Measurements from ENCODE around the gene RAPGEF4.

DNA sequence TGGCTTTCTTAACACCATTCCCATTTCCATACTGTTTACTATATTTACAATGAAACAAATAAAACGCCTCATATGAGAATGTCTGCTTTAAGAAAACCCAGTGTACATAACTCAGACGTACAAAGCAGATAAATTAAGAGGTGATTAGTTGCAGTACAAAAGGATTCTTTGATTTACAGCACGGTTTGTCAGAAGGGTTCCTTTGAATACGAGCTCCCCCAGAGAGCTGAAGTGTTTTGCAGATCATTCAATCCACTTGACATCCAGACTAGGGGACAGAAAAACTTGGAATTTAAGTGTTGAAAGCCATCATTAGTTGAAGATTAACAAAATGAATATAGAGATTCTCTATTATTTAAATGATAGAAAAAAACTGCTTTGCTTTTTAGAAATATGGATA lies 72.5 kb downstream of the RAPGEF4 start:
- TF ChIP-seq EZH2 (IDR thresholded peaks at IDR 0.05) (no peak), POLR2AphosphoS5 (IDR thresholded peaks at IDR 0.05; ENCODE audit: borderline replicate concordance, low read depth, low read length) (no peak)

All from SK-N-MC (cell line).